NCI-H2107 (cell line): Measurements from ENCODE around the gene VPS54.
"Not testable (repeated sequence)": the region's sequence is repeated elsewhere in the genome, so short reads cannot be mapped to it uniquely, and the experiment has no call there.

Experiments used
- DNase-seq: peaks from one replicate; lab custom pipeline; 2025; lab: John Stamatoyannopoulos, UW

The VPS54 gene

GRCh38 chr2:63994329-63995070 is 24.7 kb downstream of the VPS54 start:
- not testable (repeated sequence) for DNase-seq

- DNase-seq, result no peak
Observed at GRCh38 chr2:63993871-63994270, 25.4 kb downstream of the VPS54 start.

- not testable (repeated sequence) for DNase-seq
Observed at GRCh38 chr2:63993130-63993584, 26.1 kb downstream of the VPS54 start.

GRCh38 chr2:63992061-63992685 is 27.1 kb downstream of the VPS54 start:
- DNase-seq, result no peak

- not testable (repeated sequence) for DNase-seq
Observed at GRCh38 chr2:63991173-63991999, 27.8 kb downstream of the VPS54 start.

- no peak for DNase-seq
Observed at GRCh38 chr2:63990072-63990471, 29.2 kb downstream of the VPS54 start.

- not testable (repeated sequence) for DNase-seq
Observed at GRCh38 chr2:63988842-63989436, 30.3 kb downstream of the VPS54 start.

GRCh38 chr2:63984606-63985359 is 34.4 kb downstream of the VPS54 start:
- DNase-seq, result no peak

- DNase-seq, result no peak
Observed at GRCh38 chr2:63983986-63984605, 35.1 kb downstream of the VPS54 start.

- no peak for DNase-seq
Observed at GRCh38 chr2:63982335-63982734, 36.9 kb downstream of the VPS54 start.

GRCh38 chr2:63981702-63982103 is 37.5 kb downstream of the VPS54 start:
- no peak for DNase-seq

GRCh38 chr2:63980794-63981193 is 38.4 kb downstream of the VPS54 start:
- no peak for DNase-seq

- DNase-seq, result no peak
Observed at GRCh38 chr2:63977904-63978303, 41.3 kb downstream of the VPS54 start.

- no peak for DNase-seq
Observed at GRCh38 chr2:63976125-63976510, 43.1 kb downstream of the VPS54 start.

- DNase-seq, result no peak
Observed at GRCh38 chr2:63975437-63976124, 43.6 kb downstream of the VPS54 start.

- not testable (repeated sequence) for DNase-seq
Observed at GRCh38 chr2:63975036-63975435, 44.2 kb downstream of the VPS54 start.

- DNase-seq, result no peak
Observed at GRCh38 chr2:63962186-63962585, 57.0 kb downstream of the VPS54 start.

- DNase-seq, result no peak
Observed at GRCh38 chr2:63950414-63950813, 68.8 kb downstream of the VPS54 start.

GRCh38 chr2:63942788-63943187 is 76.4 kb downstream of the VPS54 start:
- DNase-seq, result no peak

- DNase-seq, result not testable (repeated sequence)
Observed at GRCh38 chr2:63932104-63932503, 87.1 kb downstream of the VPS54 start.
